Mucosa of stomach (tissue), 1 donor: ENCODE measurements around the gene CMTM7.

Experiments used
- H3K27me3 ChIP-seq: one replicate; pipeline ENCODE4 v1.7.0; 2013; ENCODE audit warnings: mild to moderate bottlenecking, low read length; ENCODE audit not compliant: control insufficient read depth, insufficient read depth
- H3K36me3 ChIP-seq: one replicate; pipeline ENCODE4 v1.7.0; 2013; ENCODE audit warnings: low read length; ENCODE audit not compliant: control insufficient read depth, insufficient read depth
- H3K4me1 ChIP-seq: one replicate; pipeline ENCODE4 v1.7.0; 2013; ENCODE audit warnings: mild to moderate bottlenecking, low read length; ENCODE audit not compliant: control insufficient read depth, insufficient read depth
- H3K4me3 ChIP-seq: one replicate; pipeline ENCODE4 v1.7.0; 2013; ENCODE audit warnings: low read length
- H3K9ac ChIP-seq: one replicate; pipeline ENCODE4 v1.7.0; 2013; ENCODE audit warnings: mild to moderate bottlenecking, low read length, moderate library complexity
- H3K9me3 ChIP-seq: one replicate; pipeline ENCODE4 v1.7.0; 2013; ENCODE audit warnings: mild to moderate bottlenecking, low read length, moderate library complexity; ENCODE audit not compliant: control insufficient read depth
- donor health status: Pancreatic carcinoma.

Gene CMTM7

GRCh38 chr3:32450426-32450825 lies 58.8 kb downstream of the CMTM7 start:
- Histone ChIP-seq H3K27me3 (no peaks in the 10 kb centered on the region), H3K4me1 (peaks cover 9% of the 10 kb centered on the region), H3K36me3 (no peaks in the 10 kb centered on the region)

DNA sequence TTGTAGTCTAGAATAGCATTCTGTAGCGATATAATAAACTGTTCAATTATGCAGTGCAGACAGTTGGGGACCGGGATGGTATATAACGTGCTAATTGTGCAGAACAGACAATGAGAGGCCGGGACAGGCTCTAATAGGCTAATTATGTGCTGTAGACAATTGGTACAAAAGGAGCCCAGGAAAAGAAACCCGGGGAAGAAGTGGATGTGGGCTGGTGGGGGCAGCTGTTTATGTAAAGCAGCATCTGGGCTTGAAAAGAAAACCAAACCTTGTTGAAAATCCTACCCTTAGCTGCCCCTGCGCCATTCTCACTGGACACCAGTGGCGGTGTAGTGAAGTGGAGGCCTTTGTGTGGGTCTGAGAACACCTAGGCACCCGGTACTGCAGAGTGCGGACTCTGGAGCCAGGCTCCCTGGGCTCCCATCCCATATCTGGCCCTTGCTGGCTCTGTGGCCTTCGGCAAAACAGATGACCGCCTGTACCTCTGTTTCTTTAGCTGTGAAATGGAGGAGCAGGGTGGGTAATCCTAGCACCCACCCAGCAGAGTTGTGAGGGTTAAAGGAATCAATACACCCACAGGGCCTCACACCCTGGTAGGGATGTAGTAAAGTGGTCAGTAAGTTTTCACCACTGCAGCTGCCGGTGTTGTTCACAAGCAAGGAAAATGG lies 59.5 kb downstream of the CMTM7 start:
- no peak overlapping the region for H3K4me3 ChIP-seq
- H3K4me1 ChIP-seq, result peaks cover 9% of the 10 kb centered on the region
- no peaks in the 10 kb centered on the region for H3K36me3 ChIP-seq
- no peaks in the 10 kb centered on the region for H3K27me3 ChIP-seq
- no peaks in the 10 kb centered on the region for H3K9me3 ChIP-seq
- H3K9ac ChIP-seq, result no peak overlapping the region

More at GRCh38 chr3:32450426-32450825, 58.8 kb downstream of the CMTM7 start:
- Histone ChIP-seq H3K4me3 (no peak overlapping the region), H3K9me3 (no peaks in the 10 kb centered on the region), H3K9ac (no peak overlapping the region)

DNA sequence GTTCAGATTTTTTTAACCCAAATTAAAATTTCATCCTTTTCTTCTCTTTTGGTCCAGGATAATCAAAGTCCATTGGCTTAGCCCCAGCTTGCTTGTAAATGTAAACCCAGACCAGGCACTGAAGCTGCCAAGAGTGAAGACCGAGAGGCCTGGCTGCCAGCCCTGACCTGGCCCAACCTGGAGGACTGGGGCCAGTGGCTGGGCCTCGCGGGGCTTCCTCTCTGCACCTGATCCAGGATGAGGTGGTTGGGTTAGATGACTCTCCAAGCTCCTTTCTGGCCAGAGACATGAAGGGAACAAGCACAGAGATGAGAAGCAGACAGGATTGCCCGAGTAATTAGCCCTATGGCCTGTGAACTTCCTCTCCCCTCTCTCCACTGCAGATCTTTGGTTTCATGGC lies 60.4 kb downstream of the CMTM7 start:
- Histone ChIP-seq H3K27me3 (no peaks in the 10 kb centered on the region), H3K36me3 (no peaks in the 10 kb centered on the region)

DNA sequence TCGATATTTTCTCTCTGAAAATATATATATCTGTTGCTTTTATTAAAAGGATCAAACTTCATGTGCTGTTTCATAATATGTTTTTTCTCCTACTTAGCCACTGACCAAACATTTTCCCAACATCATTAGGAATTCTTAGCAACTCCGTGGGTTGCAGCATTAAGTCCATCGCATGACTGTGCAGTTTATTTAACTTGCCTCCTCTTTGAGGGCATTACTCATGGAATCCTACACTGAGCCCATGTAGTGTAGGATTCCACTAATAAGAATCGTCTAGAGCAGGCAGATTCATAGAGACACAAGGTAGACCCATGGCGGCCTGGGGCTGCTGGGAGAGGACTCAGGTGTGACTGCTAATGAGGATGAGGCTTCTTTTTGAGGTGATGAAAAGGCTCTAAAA lies 61.7 kb downstream of the CMTM7 start:
- H3K4me3 ChIP-seq, result no peak overlapping the region
- H3K9ac ChIP-seq, result no peak overlapping the region
- H3K27me3 ChIP-seq, result no peaks in the 10 kb centered on the region
- H3K4me1 ChIP-seq, result peaks cover 9% of the 10 kb centered on the region
- no peaks in the 10 kb centered on the region for H3K9me3 ChIP-seq
- no peaks in the 10 kb centered on the region for H3K36me3 ChIP-seq

More for the DNA sequence above, 60.4 kb downstream of the CMTM7 start:
- peaks cover 9% of the 10 kb centered on the region for H3K4me1 ChIP-seq
- no peak overlapping the region for H3K9ac ChIP-seq
- H3K4me3 ChIP-seq, result no peak overlapping the region
- no peaks in the 10 kb centered on the region for H3K9me3 ChIP-seq

DNA sequence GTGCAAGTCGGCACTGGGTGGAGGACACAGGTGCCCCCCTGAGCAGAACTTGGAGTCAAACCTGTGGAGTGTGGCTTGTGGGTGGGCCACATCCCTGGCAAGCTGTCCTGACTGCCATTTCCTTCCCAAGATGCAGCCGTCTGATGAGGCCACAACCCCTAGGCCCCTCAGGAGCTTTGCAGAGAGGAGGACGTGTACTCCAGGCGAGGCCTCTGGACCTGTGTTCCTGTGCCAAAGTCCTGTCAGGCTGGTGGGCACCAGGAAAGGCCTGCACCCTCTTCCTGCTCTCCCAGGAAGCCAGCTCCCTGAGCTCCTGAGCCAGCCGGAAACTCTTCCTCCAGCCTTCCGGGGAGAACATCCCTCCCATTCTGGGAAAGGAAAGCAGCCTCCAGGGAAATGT lies 62.5 kb downstream of the CMTM7 start:
- H3K36me3 ChIP-seq, result no peaks in the 10 kb centered on the region
- no peak overlapping the region for H3K9ac ChIP-seq

DNA sequence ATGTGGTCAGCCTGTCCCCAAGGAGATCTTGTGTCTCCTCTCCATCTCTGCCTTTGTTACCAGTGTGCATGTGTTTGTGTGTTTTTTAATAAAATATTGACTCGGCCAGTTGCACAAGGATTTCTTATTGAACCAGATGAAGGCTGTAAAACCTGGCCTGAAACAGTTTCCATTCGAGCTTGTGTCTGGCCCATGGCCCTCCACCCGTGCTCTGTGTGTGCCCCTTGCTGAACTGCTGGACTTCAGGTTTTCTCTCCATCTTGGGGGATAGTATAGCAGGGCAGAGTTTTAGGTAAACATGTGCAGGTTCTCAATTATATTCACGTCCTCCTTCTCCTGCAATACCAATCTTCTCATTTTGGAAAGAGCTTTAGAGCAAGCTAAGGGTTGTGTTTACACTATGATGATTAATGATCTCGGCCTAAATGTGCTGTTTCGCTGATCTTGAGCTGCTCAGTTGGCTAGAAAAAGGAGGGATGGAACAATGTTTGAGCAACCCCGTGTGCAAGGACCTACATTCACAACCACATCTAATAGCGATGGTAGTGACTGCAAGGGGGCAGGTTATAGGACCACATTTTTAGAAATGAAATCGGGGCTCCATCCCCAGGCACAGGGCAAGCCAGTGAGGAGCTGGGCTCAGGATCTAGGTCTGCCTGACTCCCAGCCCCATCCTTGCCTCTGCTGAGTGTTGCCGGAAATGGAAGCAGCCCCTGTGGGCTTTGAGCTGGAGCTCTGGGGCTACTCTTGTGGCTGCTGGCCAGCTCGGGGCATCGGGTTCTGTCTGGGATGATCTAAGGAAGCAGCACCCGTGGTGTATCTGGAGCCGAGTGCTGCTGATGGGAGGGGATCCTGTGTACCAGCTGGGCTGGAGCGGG lies 63.3 kb downstream of the CMTM7 start:
- no peak overlapping the region for H3K4me3 ChIP-seq
- H3K4me1 ChIP-seq, result peaks cover 9% of the 10 kb centered on the region
- no peaks in the 10 kb centered on the region for H3K36me3 ChIP-seq
- no peaks in the 10 kb centered on the region for H3K27me3 ChIP-seq
- no peaks in the 10 kb centered on the region for H3K9me3 ChIP-seq
- H3K9ac ChIP-seq, result no peak overlapping the region

More for the DNA sequence above, 62.5 kb downstream of the CMTM7 start:
- H3K4me1 ChIP-seq, result peaks cover 9% of the 10 kb centered on the region
- H3K4me3 ChIP-seq, result no peak overlapping the region
- no peaks in the 10 kb centered on the region for H3K27me3 ChIP-seq
- no peaks in the 10 kb centered on the region for H3K9me3 ChIP-seq

- no peak overlapping the region for H3K9ac ChIP-seq
- peaks cover 9% of the 10 kb centered on the region for H3K4me1 ChIP-seq
- no peaks in the 10 kb centered on the region for H3K27me3 ChIP-seq
- no peaks in the 10 kb centered on the region for H3K36me3 ChIP-seq
- no peak overlapping the region for H3K4me3 ChIP-seq
- no peaks in the 10 kb centered on the region for H3K9me3 ChIP-seq
Measured at GRCh38 chr3:32455609-32456428, 64.2 kb downstream of the CMTM7 start.

- Histone ChIP-seq H3K36me3 (no peaks in the 10 kb centered on the region), H3K4me3 (no peak overlapping the region), H3K4me1 (peaks cover 9% of the 10 kb centered on the region), H3K27me3 (no peaks in the 10 kb centered on the region), H3K9ac (no peak overlapping the region), H3K9me3 (no peaks in the 10 kb centered on the region)
Measured at GRCh38 chr3:32456429-32457130, 64.9 kb downstream of the CMTM7 start.

DNA sequence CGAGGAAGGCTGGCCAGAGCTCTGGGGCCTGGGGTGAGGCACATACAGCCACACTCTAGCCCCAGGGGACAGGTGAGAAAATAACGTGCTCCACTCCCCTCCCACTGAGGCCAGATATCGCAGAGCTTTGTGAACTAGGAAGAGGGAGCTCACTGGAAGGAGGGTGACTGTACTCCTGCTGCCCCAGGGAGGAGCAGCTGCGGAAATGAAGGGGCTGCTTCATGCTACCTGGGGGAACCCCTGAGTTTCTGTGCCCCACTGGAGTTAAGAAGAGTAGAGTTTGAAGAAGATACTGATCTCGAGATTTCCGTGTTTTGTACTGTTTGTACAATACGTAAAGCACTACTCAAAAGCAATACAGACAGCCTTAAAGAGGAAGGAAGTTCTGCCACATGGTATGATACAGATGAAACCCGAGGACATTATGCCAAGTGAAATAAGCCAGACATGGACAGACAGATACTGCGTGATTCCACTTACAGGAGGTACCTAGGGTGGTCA lies 66.4 kb downstream of the CMTM7 start:
- Histone ChIP-seq H3K4me3 (no peak overlapping the region), H3K9ac (no peak overlapping the region), H3K9me3 (no peaks in the 10 kb centered on the region), H3K36me3 (no peaks in the 10 kb centered on the region), H3K4me1 (peaks cover 9% of the 10 kb centered on the region), H3K27me3 (no peaks in the 10 kb centered on the region)

DNA sequence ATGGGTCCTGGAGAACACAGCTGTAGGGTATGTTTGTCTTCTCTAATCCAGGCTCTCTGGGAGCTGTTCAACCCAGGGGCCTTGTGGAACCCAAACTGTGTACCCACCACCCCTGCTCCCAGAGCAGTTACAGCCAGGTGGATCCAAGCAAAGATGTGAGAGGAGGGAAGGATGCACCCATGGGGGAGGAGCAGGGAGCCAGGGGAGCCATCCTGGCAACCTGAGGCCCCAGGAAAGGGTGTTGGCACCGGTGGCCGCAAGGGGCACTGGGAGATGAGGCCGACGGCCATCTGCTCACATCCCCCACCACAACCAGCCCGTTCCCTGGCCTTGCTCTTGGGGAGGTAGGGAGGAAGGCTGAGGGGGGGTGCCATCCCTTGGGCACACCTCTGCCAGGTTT lies 67.8 kb downstream of the CMTM7 start:
- H3K9ac ChIP-seq, result no peak overlapping the region
- peaks cover 9% of the 10 kb centered on the region for H3K4me1 ChIP-seq
- no peaks in the 10 kb centered on the region for H3K9me3 ChIP-seq
- H3K27me3 ChIP-seq, result no peaks in the 10 kb centered on the region
- no peaks in the 10 kb centered on the region for H3K36me3 ChIP-seq
- no peak overlapping the region for H3K4me3 ChIP-seq

DNA sequence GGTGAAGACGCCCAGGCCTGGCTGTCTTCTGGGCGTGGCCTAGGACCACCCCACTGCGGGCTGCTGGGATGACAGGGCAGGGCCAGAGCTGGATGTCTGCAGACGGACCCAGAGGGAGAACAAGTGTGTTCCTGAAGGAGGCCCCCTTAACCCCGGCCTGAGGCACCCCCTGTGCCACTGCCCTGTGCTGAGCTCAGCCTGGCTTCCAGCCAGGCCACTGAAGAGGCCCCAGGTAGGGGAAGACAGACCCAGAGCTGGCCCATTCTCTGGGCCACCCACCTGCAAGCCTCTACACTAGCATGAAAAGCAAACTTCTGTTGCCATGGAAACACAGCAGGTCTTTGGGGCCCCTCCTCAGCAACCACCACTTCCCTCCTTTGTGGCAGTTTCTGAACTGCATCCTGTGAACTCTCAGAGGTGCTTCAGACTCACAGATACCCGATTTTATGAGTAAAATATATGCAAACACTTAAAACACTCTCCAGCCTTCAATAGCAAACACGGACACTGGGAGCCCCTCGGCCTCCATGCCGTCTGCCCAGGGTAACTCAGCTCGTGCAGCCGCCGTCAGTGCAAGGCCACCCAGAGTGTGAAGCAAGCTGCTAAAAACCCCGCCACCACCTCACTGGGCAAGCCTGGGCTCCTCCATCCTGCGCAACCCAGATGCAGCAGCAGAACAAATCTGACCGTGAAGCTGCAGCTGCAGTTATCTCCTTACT lies 68.5 kb downstream of the CMTM7 start:
- Histone ChIP-seq H3K36me3 (no peaks in the 10 kb centered on the region), H3K27me3 (no peaks in the 10 kb centered on the region), H3K9ac (no peak overlapping the region), H3K4me1 (peaks cover 2% of the 10 kb centered on the region), H3K9me3 (no peaks in the 10 kb centered on the region), H3K4me3 (no peak overlapping the region)
